ENCODE data around the gene MED25.

MED25 gene

DNA sequence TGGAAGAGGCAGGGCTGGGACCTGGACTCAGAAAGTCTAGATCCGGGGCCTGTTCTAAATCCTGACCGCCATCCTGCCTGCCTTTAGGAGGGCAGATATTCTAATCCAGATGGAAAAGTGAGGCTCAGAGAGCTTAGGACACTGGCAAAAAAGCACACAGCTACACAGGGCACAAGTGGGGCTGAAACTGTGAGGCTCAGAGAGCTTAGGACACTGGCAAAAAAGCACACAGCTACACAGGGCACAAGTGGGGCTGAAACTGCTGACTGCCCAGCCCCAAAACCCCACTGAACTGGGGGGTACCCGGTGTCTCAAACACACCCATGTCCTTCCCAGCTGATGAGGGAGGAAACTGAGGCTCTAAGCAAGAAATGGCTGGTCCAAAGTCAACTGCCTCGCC lies 57.1 kb downstream of the MED25 start:
- DNase-seq: no peak

DNA sequence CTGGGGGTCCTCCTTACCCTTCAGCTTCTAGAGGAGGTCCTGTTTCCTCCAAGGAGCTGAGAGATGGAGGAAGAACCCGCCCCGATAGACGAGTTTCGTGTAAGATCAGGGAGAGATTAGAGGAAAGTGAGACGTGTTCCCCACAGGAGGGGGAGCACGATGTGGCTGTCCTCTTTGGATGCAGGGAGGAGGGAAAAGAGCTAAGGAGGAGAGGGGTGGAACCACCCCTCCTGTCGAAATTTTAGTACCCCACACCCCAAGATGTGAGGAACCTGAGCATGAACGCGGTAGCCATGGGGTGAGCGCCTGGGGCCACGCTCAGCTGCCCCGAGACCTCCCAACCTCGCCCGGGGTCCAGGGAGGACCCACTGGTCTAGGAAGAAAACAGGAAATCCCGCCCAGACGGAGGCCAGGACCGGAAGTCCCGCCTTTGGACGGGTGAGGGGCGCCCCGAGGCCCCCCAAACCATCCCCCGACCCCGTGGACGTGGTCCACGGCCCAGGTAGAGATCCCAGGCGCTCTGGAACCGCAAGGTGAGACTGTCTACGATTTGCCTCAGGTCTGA lies 57.9 kb downstream of the MED25 start:
- peak; percentile 43 for DNase-seq

DNA sequence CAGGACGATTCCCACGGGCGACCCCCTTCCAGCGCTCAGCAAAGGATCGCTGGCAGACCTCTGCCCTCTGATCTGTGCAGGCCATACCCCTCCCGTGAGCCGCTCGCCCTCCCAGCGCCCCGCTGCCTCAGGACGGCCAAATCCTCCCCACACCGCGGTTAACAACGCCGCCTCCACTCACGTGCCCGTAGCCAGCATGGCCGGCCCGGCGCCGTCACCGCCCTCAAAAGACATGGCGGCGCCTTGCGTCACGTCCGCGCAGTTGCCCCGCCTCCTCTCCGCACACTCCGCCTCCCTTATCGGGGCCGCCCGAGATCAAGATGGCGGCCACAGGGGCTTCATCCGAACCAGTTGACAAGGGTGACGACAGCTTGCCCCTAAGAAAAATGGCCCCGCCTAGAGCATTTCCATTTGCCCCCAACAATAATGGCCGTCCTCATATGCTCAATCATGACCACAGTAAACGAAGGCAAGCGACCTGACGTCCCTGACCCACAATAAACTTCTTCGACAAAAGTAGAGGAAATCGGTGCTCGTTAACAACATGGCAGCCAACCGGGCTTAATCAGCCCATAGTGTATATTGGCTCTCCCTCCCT lies 58.4 kb downstream of the MED25 start:
- DNase-seq: peak; percentile 98

DNA sequence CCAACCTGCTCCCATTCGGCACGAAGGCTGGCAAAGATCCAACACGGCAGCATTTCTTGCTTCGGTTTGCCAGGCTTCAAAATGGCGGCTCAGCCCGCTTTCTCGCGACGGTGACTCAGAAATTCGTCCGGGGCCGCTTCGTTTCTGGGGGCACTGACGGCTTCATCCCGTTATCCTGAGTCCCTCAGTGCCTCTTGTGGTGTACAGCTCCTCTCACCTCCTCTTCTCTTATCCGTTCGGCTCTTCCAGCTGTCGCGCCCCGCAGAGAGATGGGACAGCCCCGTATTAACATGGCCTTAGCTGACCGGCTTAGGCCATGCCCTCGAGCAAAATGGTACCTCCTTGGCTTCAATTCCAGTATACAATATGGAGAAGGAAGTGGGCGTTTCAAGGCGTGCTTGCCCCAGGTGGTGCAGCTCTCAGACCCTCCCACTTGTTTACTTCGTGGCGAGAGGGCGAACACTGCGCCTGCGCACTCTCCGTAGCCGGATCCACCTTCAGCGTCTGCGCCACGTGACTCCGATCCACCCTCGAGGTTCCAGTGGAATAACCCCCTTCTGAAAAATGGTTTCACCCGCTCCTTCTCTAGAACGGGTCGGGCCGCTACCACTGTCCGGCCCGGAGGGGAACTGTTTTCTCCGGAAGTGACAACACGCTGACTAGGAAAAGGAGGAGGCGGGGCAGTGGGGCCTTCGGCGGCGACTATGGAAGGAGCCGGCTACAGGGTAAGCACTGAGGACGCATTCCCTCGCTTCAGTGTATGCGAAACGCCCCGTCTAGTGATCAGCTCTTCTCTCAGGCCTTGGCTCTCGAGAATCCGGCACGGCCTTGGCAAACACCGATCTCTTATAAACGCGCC lies 59.2 kb downstream of the MED25 start, which contains the start of the genes AKT1S1 and TBC1D17:
TSS of gene AKT1S1 (minus strand) at position 336 of the 859 bp plus-strand sequence. CDS start 4,060 bp downstream, outside the sequence.
TSS of gene TBC1D17 (plus strand) at position 683 of the 859 bp plus-strand sequence. CDS start at position 705, 22 bp downstream.
- peak; percentile 98 for DNase-seq

DNA sequence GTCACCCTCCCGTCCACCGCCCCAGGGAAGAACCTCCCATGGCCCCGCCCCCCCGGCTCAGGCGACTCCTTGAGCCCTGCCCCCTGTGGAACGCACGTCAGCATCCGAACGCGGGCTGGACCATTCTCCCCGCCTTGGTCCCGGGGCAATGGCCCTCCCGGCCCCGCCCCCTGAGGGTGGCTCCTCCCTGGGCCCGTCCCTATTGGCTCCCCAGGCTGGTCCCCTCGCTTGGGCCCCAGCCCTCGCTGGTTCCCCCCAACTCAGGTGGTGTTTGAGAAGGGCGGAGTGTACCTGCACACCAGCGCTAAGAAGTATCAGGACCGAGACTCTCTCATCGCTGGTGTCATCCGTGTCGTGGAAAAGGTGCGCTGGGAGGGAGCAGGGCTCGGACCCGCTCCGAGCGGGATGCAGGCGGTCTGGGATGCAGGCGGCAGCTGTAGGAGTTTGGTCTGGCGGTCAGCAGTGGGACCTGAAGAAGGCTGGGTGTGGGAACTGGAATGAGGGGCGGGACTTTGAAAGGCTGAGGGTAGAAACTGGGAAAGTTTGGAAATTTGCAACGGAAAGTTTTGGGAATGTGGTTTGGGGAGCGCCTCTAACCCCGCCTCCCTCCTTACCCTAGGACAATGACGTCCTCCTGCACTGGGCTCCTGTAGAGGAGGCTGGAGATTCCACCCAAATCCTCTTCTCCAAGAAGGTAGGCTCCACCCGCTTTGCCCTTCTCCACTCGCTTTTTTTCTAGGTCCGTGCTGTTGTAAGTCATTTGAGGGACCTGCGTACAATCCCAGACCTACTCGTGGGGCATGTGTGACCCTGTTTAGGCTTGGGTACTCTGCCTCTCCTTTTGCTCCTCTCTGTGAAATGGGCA lies 60.0 kb downstream of the MED25 start:
- peak; percentile 94 for DNase-seq

DNA sequence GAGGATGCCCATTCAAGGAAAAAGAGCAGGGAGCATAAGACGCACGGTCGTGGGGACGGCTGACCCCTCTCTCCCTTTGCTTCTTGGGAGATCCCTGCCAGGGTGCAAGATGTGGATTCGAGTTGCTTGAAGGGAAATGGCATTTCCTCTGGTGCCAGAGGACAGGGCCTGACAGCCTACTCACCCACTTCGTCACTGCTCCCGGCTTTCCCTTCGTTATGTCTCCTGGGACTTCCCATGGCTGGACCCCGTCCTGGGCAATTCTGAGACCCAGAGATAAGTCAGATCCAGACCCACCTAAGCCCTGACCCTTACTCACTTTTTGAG lies 60.6 kb downstream of the MED25 start:
- no peak for DNase-seq

DNA sequence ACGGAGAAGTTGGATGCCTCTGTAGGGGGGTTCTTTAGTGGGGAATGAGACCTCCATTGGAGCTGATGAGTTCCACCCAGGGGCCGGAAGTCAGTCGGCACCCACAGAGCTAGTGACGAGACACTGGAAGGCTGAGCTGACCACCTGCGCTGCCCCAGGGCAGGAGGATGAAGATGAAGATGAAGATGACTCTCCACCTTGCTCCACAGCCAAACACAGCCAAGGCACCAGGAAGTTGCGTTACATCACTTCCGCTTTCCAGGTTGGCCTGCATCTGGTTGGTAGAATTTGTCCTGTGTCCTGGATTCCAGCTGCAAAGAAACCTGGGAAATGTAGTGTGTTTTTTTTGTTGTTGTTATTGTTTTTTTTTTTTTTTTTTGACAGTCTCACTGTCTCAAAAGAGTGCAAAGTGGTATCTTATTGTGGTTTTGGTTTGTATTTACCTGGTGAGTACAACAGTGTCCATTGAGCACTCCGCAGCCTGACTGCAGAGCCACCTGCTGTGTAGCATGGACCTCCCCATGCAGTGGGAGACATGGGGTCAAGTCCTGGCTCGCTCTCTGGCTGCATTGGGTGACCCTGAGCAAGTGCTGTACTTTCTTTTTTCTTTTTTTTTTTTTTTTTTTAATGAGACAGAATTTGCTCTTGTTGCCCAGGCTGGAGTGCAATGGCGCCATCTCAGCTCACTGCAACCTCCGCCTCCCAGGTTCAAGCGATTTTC lies 61.3 kb downstream of the MED25 start:
- DNase-seq: no peak

DNA sequence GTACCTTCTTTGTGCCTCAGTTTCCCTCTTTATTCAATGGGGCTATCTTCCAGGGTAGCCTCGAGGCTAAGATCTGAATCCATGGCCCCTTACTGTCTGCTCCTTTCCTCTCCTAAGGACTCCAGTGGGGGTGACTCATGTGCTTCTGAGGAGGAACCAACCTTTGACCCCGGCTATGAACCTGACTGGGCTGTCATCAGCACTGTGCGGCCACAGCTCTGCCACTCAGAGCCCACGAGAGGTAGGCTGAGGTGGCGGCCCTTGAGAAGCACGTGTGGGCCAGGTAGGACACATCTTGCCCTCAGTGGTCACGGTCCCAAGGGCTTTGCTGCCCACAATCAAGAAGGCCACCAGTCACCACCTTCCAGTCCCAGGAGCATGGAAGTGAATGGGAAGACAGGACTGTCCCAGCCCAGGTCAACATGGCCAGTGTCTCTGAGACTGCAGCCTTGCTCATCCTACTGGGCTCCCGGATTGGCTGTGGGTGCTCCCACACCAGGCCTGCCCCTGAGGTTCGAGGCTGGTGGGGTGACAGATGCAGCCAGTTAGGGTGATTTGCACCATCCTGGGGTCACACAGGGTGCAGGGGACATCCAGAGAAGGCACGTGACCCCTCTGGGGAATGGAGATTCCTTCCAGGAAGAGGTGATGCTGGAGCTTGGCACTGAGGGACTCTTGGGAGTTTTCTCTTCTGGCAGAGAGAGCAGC lies 62.2 kb downstream of the MED25 start:
- no peak for DNase-seq

DNA sequence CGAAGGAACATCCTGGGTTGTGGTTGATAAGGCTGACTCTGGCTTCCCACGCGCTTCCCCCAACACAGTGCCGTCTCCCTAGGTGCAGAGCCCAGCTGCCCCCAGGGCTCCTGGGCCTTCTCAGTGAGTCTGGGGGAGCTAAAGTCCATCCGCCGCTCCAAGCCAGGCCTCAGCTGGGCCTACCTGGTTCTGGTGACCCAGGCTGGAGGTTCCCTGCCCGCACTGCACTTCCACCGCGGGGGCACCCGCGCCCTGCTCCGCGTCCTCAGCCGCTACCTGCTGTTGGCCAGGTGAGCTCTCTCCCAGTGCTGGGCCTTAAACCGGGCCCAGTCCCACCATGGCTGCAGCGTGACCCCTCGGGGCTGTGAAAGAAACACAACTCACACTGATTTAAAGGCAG lies 63.1 kb downstream of the MED25 start:
- no peak for DNase-seq

DNA sequence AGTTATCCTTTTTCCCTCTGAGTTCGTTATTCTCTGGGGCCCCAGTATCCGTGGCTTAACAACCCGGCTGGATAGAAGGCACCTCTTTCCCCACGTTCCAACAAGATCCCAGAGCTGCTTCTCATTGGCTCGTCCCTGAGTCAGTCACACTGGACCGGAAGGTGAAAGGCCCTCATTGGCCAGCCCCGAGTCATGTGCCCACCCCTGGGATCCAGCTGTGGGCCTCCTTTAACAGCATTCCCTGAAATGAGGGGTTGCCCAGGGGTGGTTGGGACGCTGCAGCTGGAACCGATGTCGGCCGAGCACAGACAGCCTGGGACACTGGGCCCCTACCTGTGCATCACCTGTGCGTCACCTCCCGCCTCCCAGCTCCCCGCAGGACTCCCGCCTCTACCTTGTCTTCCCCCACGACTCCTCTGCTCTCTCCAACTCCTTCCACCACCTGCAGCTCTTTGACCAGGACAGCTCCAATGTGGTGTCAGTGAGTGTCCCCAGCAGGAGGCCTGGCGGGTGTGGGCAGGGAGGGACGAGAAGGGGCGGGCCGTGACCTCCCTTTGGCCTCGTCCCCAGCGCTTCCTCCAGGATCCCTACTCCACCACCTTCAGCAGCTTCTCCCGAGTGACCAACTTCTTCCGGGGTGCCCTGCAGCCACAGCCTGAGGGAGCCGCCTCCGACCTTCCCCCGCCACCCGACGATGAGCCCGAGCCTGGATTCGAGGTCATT lies 63.7 kb downstream of the MED25 start:
- no peak for DNase-seq

DNA sequence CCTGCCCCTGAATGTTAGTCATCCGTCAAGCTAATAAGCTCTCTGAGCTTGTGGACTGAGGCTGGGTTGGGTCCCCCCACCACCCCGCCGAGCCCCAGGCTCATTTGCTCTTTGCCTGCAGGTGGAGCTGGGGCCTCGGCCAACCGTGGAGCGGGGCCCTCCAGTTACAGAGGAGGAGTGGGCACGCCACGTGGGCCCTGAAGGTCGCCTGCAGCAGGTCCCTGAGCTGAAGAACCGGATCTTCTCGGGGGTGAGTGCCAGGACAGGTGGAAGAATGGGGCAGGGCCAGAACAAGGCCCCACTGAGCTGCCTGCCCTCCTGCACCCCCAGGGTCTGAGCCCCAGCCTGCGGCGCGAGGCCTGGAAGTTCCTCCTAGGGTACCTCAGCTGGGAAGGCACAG lies 64.6 kb downstream of the MED25 start:
- DNase-seq: no peak

DNA sequence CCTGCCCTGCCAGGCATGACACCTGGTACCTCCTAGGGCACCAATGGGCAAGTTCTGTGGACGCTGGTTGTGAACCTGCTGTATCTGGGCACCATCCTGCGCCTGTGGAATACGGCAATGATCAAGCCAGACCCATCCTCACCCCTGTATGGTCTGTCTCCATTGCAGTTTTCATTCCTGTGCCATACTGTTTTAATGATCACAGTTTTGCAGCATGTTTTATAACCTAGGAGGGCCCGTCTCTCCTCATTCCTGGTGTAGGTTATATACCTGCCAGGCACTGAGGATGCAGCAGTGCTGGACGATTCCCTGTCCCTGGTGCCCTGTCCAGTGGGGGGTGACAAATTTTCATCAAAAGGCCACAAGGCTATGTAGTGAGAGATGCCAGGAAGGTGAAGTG lies 65.0 kb downstream of the MED25 start:
- no peak for DNase-seq

DNA sequence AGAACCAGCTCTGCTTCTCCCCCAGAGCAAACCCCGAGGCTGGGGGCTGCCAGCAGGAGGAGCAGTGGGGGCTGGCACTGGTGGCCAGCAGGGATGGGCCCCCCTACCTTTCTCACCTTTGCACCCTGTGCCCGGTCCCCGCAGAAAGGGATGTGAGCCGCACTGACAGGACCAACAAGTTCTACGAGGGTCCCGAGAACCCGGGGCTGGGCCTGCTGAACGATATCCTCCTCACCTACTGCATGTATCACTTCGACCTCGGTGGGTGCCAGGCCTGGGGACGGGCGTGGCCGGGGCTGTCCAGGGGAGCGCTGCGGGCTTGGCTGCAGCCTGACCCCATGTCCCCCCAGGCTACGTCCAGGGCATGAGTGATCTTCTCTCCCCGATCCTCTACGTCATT lies 66.0 kb downstream of the MED25 start:
- DNase-seq: no peak

DNA sequence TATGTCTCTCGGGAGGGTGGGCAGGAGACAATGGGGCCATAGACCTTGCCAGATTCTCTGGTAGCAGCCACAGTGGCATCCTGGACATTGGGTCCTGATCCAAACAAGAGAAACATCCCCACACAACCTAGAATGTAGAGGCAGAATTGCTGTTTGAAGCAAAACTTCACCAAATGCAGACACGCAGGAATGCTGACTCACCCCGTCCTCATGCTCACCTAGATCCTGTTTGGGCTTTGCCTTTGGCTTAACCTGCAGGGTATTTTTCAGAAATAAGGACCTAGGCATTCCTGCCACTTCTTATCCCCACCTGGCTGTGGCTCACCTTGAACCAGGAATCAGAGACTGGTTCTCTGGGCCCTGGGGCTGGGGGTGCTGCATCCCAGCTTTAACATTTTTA lies 66.7 kb downstream of the MED25 start:
- DNase-seq: no peak
